Measurements from ENCODE around the gene NUDT22. TPM values are rescaled to one million over a fixed set of nuclear protein-coding genes. Genes with fewer than 3 reads are reported as not detected.

NUDT22 gene
- polyA plus RNA-seq, 1 donor (not counting 4 experiments of a cell fraction or from before 2014, with no cell fraction given), result 31.1 TPM

- peak overlapping the region; percentile 88 for H3K9ac ChIP-seq (ENCODE audit: control insufficient read depth, extremely low read depth, insufficient read depth, low read length)
- H3K27me3 ChIP-seq (ENCODE audit: control insufficient read depth, extremely low read depth, insufficient read depth, low read length), result no peaks in the 10 kb centered on the region
- peak overlapping the region; percentile 78 for H3K4me2 ChIP-seq (ENCODE audit: control insufficient read depth, extremely low read depth, insufficient read depth, low read depth, low read length)
- no peaks in the 10 kb centered on the region for H3K9me3 ChIP-seq (ENCODE audit: control insufficient read depth, low read depth, low read length)
- peaks cover 3 to 7% of the 10 kb centered on the region in 2 experiments for H3K36me3 ChIP-seq (ENCODE audit: control insufficient read depth in 2 of 2, extremely low read depth in 1 of 2, insufficient read depth in 2 of 2, low read length in 2 of 2)
- peaks cover 53% of the 10 kb centered on the region for H3K4me1 ChIP-seq (ENCODE audit: control insufficient read depth, extremely low read depth, insufficient read depth, low read length)
- dilution Hi-C loops (cut with MboI; ENCODE audit: extremely low pct_ligation_motif_present, low sequenced_read_pairs), result no loop called here
- no peak for DNase-seq (ENCODE audit: low read depth, low spot score)
- H2AFZ ChIP-seq (ENCODE audit: control insufficient read depth, low read length), result peak overlapping the region; percentile 83
- no peak for FAIRE-seq
- H3K79me2 ChIP-seq (ENCODE audit: control insufficient read depth, insufficient read depth, low read length), result peaks cover 13% of the 10 kb centered on the region
- peak overlapping the region; percentile 70 for H3K27ac ChIP-seq (ENCODE audit: control insufficient read depth, insufficient read depth, low read length)
- H4K20me1 ChIP-seq (ENCODE audit: control insufficient read depth, extremely low read depth, insufficient read depth, low read length), result no peaks in the 10 kb centered on the region
- H3K9me1 ChIP-seq (ENCODE audit: control insufficient read depth, extremely low read depth, insufficient read depth, low read length), result peaks cover 2% of the 10 kb centered on the region
- H3K4me3 ChIP-seq (ENCODE audit: control insufficient read depth in 2 of 3, extremely low read depth in 1 of 3, insufficient read depth in 2 of 3, low read depth in 1 of 3, low read length in 3 of 3), result peak overlapping the region; percentile 48 to 81 (median 66)
- no peak for TF ChIP-seq EZH2 (IDR thresholded peaks at IDR 0.05; ENCODE audit: low read length)
Observed at GRCh38 chr11:64230985-64231365, 4.9 kb downstream of the NUDT22 start.

GRCh38 chr11:64231546-64231945, 5.5 kb downstream of the NUDT22 start:
- Histone ChIP-seq H3K4me1 (ENCODE audit: control insufficient read depth, extremely low read depth, insufficient read depth, low read length) (peaks cover 55% of the 10 kb centered on the region), H3K27ac (ENCODE audit: control insufficient read depth, insufficient read depth, low read length) (no peak overlapping the region), H2AFZ (ENCODE audit: control insufficient read depth, low read length) (no peak overlapping the region), H3K4me3 (ENCODE audit: control insufficient read depth in 2 of 3, extremely low read depth in 1 of 3, insufficient read depth in 2 of 3, low read depth in 1 of 3, low read length in 3 of 3) (no peak overlapping the region), H4K20me1 (ENCODE audit: control insufficient read depth, extremely low read depth, insufficient read depth, low read length) (no peaks in the 10 kb centered on the region), H3K4me2 (ENCODE audit: control insufficient read depth, extremely low read depth, insufficient read depth, low read depth, low read length) (no peak overlapping the region), H3K36me3 (ENCODE audit: control insufficient read depth in 2 of 2, extremely low read depth in 1 of 2, insufficient read depth in 2 of 2, low read length in 2 of 2) (peaks cover 3 to 7% of the 10 kb centered on the region in 2 experiments), H3K27me3 (ENCODE audit: control insufficient read depth, extremely low read depth, insufficient read depth, low read length) (no peaks in the 10 kb centered on the region), H3K9me1 (ENCODE audit: control insufficient read depth, extremely low read depth, insufficient read depth, low read length) (peaks cover 2% of the 10 kb centered on the region), H3K9me3 (ENCODE audit: control insufficient read depth, low read depth, low read length) (no peaks in the 10 kb centered on the region), H3K79me2 (ENCODE audit: control insufficient read depth, insufficient read depth, low read length) (peaks cover 9% of the 10 kb centered on the region), H3K9ac (ENCODE audit: control insufficient read depth, extremely low read depth, insufficient read depth, low read length) (no peak overlapping the region)
- no peak for DNase-seq (ENCODE audit: low read depth, low spot score)
- no peak for TF ChIP-seq EZH2 (IDR thresholded peaks at IDR 0.05; ENCODE audit: low read length)
- no peak for TF ChIP-seq CTCF (optimal IDR thresholded peaks at IDR 0.05 in 1 of 3, IDR thresholded peaks at IDR 0.05 in 1 of 3, conservative IDR thresholded peaks at IDR 0.05 in 1 of 3; ENCODE audit: extremely low read depth in 1 of 3, insufficient read depth in 2 of 3, low read length in 3 of 3)
- FAIRE-seq, result no peak
- dilution Hi-C loops (cut with MboI; ENCODE audit: extremely low pct_ligation_motif_present, low sequenced_read_pairs), result no loop called here
